Tibial nerve (tissue), 4 donors: ENCODE data around the gene EML5.

Experiments used
- EP300 ChIP-seq, 2 donors: sonication (generic); formaldehyde crosslinking; IDR thresholded peaks; one replicate each; pipeline ENCODE4 v1.6.1; 2017; ENCODE audit warnings: antibody characterized with exemption in 2 of 2, mild to moderate bottlenecking in 1 of 2
- TF ChIP-seq, protein P1 (sequence below), 5 experiments: fragments of 200-600 bp in 3 of 5; fragments of 450-650 bp in 2 of 5; sonication (generic) in 3 of 5; IDR thresholded peaks; one replicate each; pipeline ENCODE4 v1.5.1; 2016 to 2019; ENCODE audit warnings: antibody characterized with exemption in 5 of 5, mild to moderate bottlenecking in 3 of 5, moderate library complexity in 2 of 5

DNA sequence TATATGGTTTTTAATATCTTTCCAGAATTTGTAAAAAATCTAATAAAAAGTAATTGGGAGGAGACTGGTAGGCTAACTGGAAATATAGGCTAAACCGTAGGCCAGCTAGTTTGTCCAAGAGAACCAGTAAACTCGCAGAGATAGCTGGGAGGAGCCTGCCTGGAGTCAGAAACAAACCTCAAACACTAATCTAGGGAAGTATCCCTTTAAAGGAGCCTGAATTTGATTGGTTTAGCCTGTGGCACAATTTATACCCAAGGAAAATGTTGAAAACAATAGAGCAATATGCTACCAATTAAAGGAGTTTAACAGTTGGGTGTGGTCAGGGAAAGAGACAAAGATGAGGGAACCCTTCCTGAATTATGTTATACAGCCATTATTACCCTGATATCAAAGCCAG is 109.6 kb downstream of the EML5 start:
- TF ChIP-seq, protein P1, sequence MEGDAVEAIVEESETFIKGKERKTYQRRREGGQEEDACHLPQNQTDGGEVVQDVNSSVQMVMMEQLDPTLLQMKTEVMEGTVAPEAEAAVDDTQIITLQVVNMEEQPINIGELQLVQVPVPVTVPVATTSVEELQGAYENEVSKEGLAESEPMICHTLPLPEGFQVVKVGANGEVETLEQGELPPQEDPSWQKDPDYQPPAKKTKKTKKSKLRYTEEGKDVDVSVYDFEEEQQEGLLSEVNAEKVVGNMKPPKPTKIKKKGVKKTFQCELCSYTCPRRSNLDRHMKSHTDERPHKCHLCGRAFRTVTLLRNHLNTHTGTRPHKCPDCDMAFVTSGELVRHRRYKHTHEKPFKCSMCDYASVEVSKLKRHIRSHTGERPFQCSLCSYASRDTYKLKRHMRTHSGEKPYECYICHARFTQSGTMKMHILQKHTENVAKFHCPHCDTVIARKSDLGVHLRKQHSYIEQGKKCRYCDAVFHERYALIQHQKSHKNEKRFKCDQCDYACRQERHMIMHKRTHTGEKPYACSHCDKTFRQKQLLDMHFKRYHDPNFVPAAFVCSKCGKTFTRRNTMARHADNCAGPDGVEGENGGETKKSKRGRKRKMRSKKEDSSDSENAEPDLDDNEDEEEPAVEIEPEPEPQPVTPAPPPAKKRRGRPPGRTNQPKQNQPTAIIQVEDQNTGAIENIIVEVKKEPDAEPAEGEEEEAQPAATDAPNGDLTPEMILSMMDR (IDR thresholded peaks at IDR 0.05): no peak
- TF ChIP-seq EP300 (IDR thresholded peaks at IDR 0.05): no peak
